A549 (cell line): ENCODE data around the gene VSTM2B. TPM values are rescaled to one million over a fixed set of nuclear protein-coding genes. Genes with fewer than 3 reads are reported as not detected.

Experiments used
- ATAC-seq, 2 experiments: fragments of 200-7000 bp in 1 of 2; fragments of >200 bp in 1 of 2; cut with Nextera tagmentation in 1 of 2; cut with Tn5 transposase in 1 of 2; 3 replicates each; pipeline versions ENCODE4 v1.8.0 to v1.9.1; 2018 to 2020; ENCODE audit warnings: mild to moderate bottlenecking in 1 of 2, moderate library complexity in 1 of 2
- CTCF ChIA-PET: fragments of 300-600 bp; sonication (Branson Sonifier 250); formaldehyde crosslinking; extraction: SDS; loops from one replicate; lab custom pipeline; 2021; ENCODE audit warnings: antibody characterized with exemption, inconsistent platforms; lab: Yijun Ruan, JAX
- POLR2A ChIA-PET: fragments of 350-600 bp; formaldehyde crosslinking; extraction: SDS; loops from one replicate; lab custom pipeline; 2021; ENCODE audit warnings: antibody characterized with exemption, inconsistent platforms; lab: Yijun Ruan, JAX
- DNase-seq, 2 experiments: peaks; one replicate each; pipeline versions ENCODE4 v3.0.0 to v3.0.0-alpha.2; 2011 to 2016; ENCODE audit warnings: low read depth in 1 of 2, low spot score in 1 of 2
- FAIRE-seq: peaks from 2 replicates; lab custom pipeline; 2011; peaks lifted over from hg19 to GRCh38; lab: Jason Lieb, UNC
- H3K27ac ChIP-seq, 2 experiments: fragments of >200 bp; sonication (Bioruptor Twin); formaldehyde crosslinking; 3 replicates each; pipeline ENCODE4 v1.5.1; 2016 to 2017
- H3K4me1 ChIP-seq: fragments of >200 bp; sonication (Bioruptor Twin); formaldehyde crosslinking; 3 replicates; pipeline ENCODE4 v1.6.1; 2016
- H3K4me2 ChIP-seq: fragments of >200 bp; sonication (Bioruptor Twin); formaldehyde crosslinking; 3 replicates; pipeline ENCODE4 v1.6.1; 2016
- H3K4me3 ChIP-seq: fragments of >200 bp; sonication (Bioruptor Twin); formaldehyde crosslinking; 3 replicates; pipeline ENCODE4 v1.5.1; 2016
- H3K9me3 ChIP-seq: fragments of >200 bp; sonication (Bioruptor Twin); formaldehyde crosslinking; 3 replicates; pipeline ENCODE4 v1.6.1; 2016
- CBX2 ChIP-seq: fragments of 200-600 bp; sonication (generic); IDR thresholded peaks from 2 replicates; pipeline ENCODE4 v1.6.1; 2016; ENCODE audit warnings: low read depth, mild to moderate bottlenecking, borderline replicate concordance
- CBX8 ChIP-seq: fragments of 200-600 bp; sonication (generic); IDR thresholded peaks from 2 replicates; pipeline ENCODE4 v1.6.1; 2016
- CHD2 ChIP-seq: fragments of 150-350 bp; IDR thresholded peaks from 2 replicates; pipeline ENCODE4 v1.6.1; 2014; ENCODE audit warnings: low read length; ENCODE audit not compliant: partially characterized antibody
- CHD4 ChIP-seq: fragments of 200-600 bp; sonication (generic); IDR thresholded peaks from 2 replicates; pipeline ENCODE4 v1.6.1; 2016; ENCODE audit warnings: antibody characterized with exemption, mild to moderate bottlenecking, borderline replicate concordance
- EHMT2 ChIP-seq: fragments of 200-600 bp; sonication (generic); IDR thresholded peaks from 2 replicates; pipeline ENCODE4 v1.6.1; 2016; ENCODE audit warnings: antibody characterized with exemption, low read depth, mild to moderate bottlenecking, moderate library complexity
- ESRRA ChIP-seq: fragments of 150-350 bp; IDR thresholded peaks from 2 replicates; pipeline ENCODE4 v1.6.1; 2014; ENCODE audit warnings: mild to moderate bottlenecking, low read length, borderline replicate concordance
- FOSB ChIP-seq: fragments of 250-450 bp; sonication (Bioruptor Pico); IDR thresholded peaks from 2 replicates; pipeline ENCODE4 v1.5.0; 2020; ENCODE audit warnings: mild to moderate bottlenecking, moderate library complexity
- FOXS1 ChIP-seq: fragments of 250-450 bp; sonication (Bioruptor Pico); IDR thresholded peaks from 2 replicates; pipeline ENCODE4 v1.5.0; 2020; ENCODE audit warnings: mild to moderate bottlenecking, moderate library complexity
- HDAC2 ChIP-seq: fragments of 200-600 bp; sonication (generic); IDR thresholded peaks from 2 replicates; pipeline ENCODE4 v1.6.1; 2016
- HEYL ChIP-seq: fragments of 250-450 bp; sonication (Bioruptor Pico); IDR thresholded peaks from 2 replicates; pipeline ENCODE4 v1.8.0; 2021; ENCODE audit warnings: mild to moderate bottlenecking, moderate library complexity
- HOXB5 ChIP-seq: fragments of 250-450 bp; sonication (Bioruptor Pico); IDR thresholded peaks from 2 replicates; pipeline ENCODE4 v1.5.0; 2020; ENCODE audit warnings: mild to moderate bottlenecking, moderate library complexity
- KDM5A ChIP-seq: fragments of 200-600 bp; sonication (generic); IDR thresholded peaks from 2 replicates; pipeline ENCODE4 v1.6.1; 2016; ENCODE audit warnings: antibody characterized with exemption, mild to moderate bottlenecking
- MAZ ChIP-seq: fragments of 150-350 bp; IDR thresholded peaks from 2 replicates; pipeline ENCODE4 v1.6.1; 2014; ENCODE audit warnings: antibody characterized with exemption, low read depth, low read length, borderline replicate concordance
- NFE2L2 ChIP-seq: fragments of 150-350 bp; conservative IDR thresholded peaks from 2 replicates; pipeline ENCODE4 v1.6.1; 2014; ENCODE audit warnings: low read length
- NR3C1 ChIP-seq: fragments of >200 bp; sonication (Bioruptor Twin); formaldehyde crosslinking; IDR thresholded peaks from 3 replicates; pipeline ENCODE4 v1.6.1; 2017
- RAD21 ChIP-seq, 2 experiments: fragments of >200 bp in 1 of 2; sonication (Bioruptor Twin) in 1 of 2; formaldehyde crosslinking in 1 of 2; IDR thresholded peaks in 1 of 2; conservative IDR thresholded peaks in 1 of 2; 2 replicates in 1 of 2; 3 replicates in 1 of 2; pipeline ENCODE4 v1.6.1; 2012 to 2018; ENCODE audit warnings: inconsistent platforms in 1 of 2
- RFX5 ChIP-seq: fragments of 450-650 bp; IDR thresholded peaks from 2 replicates; pipeline ENCODE4 v1.7.1; 2014; ENCODE audit warnings: antibody characterized with exemption, mild to moderate bottlenecking, moderate library complexity
- RNF2 ChIP-seq: fragments of 200-600 bp; sonication (generic); IDR thresholded peaks from 2 replicates; pipeline ENCODE4 v1.6.1; 2016; ENCODE audit warnings: low read depth, mild to moderate bottlenecking, antibody characterized with exemption, moderate library complexity, borderline replicate concordance
- SMC3 ChIP-seq: fragments of >200 bp; sonication (Bioruptor Twin); formaldehyde crosslinking; IDR thresholded peaks from 3 replicates; pipeline ENCODE4 v1.6.1; 2018; ENCODE audit warnings: inconsistent platforms
- SREBF2 ChIP-seq: fragments of 450-650 bp; IDR thresholded peaks from 2 replicates; pipeline ENCODE4 v1.6.1; 2014; ENCODE audit warnings: mild to moderate bottlenecking, moderate library complexity
- ZFP36 ChIP-seq: fragments of 450-650 bp; IDR thresholded peaks from 2 replicates; pipeline ENCODE4 v1.6.1; 2014; ENCODE audit warnings: borderline replicate concordance; ENCODE audit not compliant: partially characterized antibody
- ZNF302 ChIP-seq: fragments of 250-450 bp; sonication (Bioruptor Pico); IDR thresholded peaks from 2 replicates; pipeline ENCODE4 v1.9.0; 2021; ENCODE audit warnings: inconsistent platforms, mild to moderate bottlenecking, moderate library complexity
- WGBS: methylation state at CpG from one replicate; pipeline ENCODE4 v1.1.6; 2017; ENCODE audit errors: missing lambda C conversion rate; 5-methylcytosine and 5-hydroxymethylcytosine counted together
- polyA plus RNA-seq, 4 experiments: library from polyadenylated mRNA; depleted of rRNA in 3 of 4; stranded (reverse); fragments of >200 nt; fragmentation: RNase III in 1 of 4; extraction: RNeasy Plus Mini Kit Qiagen cat#74134 plus additional on column Dnase treatment in 1 of 4; gene quantifications; 2 replicates in 3 of 4; 3 replicates in 1 of 4; pipeline ENCODE4 v1.2.3, GENCODE V29; 2011 to 2017
- TF ChIP-seq, protein P1 (sequence below): fragments of >200 bp; sonication (Bioruptor Twin); formaldehyde crosslinking; IDR thresholded peaks from 3 replicates; pipeline ENCODE4 v1.6.1; 2016
- TF ChIP-seq, protein P2 (sequence below): fragments of 150-350 bp; IDR thresholded peaks from 2 replicates; pipeline ENCODE4 v1.6.1; 2014; ENCODE audit warnings: low read depth, mild to moderate bottlenecking, low read length
- TF ChIP-seq, protein P3 (sequence below): fragments of 450-650 bp; IDR thresholded peaks from 2 replicates; pipeline ENCODE4 v1.6.1; 2014; ENCODE audit warnings: antibody characterized with exemption

VSTM2B gene
- polyA plus RNA-seq, 2 of the 4 experiments (the other 2 are of a cell fraction) = not detected

- POLR2A ChIA-PET = interaction anchor here (1.3 kb wide), 1 partner anchor 75 kb away, joined by 4 read pairs; the partner anchor contains the start of gene POP4
- no peak overlapping the region for H3K4me3 ChIP-seq
- no peak for DNase-seq
- no peak overlapping the region for H3K4me2 ChIP-seq
- FAIRE-seq = no peak
- CTCF ChIA-PET = interaction anchor here (1.0 to 4.2 kb wide), 3 partner anchors 7 to 66 kb away, joined by 3 to 56 read pairs (median 7); no protein-coding TSS in a partner anchor
- no peak overlapping the region for H3K27ac ChIP-seq
- H3K9me3 ChIP-seq = no peaks in the 10 kb centered on the region
- TF ChIP-seq FOXS1 = no peak
- no peak for TF ChIP-seq NFE2L2
- TF ChIP-seq HOXB5 = no peak
- TF ChIP-seq, protein P1, sequence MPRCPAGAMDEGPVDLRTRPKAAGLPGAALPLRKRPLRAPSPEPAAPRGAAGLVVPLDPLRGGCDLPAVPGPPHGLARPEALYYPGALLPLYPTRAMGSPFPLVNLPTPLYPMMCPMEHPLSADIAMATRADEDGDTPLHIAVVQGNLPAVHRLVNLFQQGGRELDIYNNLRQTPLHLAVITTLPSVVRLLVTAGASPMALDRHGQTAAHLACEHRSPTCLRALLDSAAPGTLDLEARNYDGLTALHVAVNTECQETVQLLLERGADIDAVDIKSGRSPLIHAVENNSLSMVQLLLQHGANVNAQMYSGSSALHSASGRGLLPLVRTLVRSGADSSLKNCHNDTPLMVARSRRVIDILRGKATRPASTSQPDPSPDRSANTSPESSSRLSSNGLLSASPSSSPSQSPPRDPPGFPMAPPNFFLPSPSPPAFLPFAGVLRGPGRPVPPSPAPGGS = no peak
- TF ChIP-seq MAZ = no peak
- TF ChIP-seq HEYL (CRISPR knock-in tag) = no peak
- TF ChIP-seq CHD4 = no peak
- no peak for TF ChIP-seq KDM5A
- no peak for TF ChIP-seq RFX5
- TF ChIP-seq SREBF2 = no peak
- TF ChIP-seq, protein P2, sequence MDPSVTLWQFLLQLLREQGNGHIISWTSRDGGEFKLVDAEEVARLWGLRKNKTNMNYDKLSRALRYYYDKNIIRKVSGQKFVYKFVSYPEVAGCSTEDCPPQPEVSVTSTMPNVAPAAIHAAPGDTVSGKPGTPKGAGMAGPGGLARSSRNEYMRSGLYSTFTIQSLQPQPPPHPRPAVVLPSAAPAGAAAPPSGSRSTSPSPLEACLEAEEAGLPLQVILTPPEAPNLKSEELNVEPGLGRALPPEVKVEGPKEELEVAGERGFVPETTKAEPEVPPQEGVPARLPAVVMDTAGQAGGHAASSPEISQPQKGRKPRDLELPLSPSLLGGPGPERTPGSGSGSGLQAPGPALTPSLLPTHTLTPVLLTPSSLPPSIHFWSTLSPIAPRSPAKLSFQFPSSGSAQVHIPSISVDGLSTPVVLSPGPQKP = no peak
- no peak for TF ChIP-seq EHMT2
- TF ChIP-seq SMC3 = no peak
- TF ChIP-seq HDAC2 = no peak
- TF ChIP-seq FOSB = no peak
- TF ChIP-seq RNF2 = no peak
- ATAC-seq = no peak
- peaks cover 12% of the 10 kb centered on the region for H3K4me1 ChIP-seq
- WGBS = 46% methylated on average over 7 of the region's 7 CpGs
These were observed 5.7 kb downstream of the VSTM2B start for GRCh38 chr19:29531458-29532025.

GRCh38 chr19:29532097-29532496 lies 6.3 kb downstream of the VSTM2B start:
- H3K4me2 ChIP-seq = no peak overlapping the region
- 26% methylated on average over 8 of the region's 8 CpGs for WGBS
- ChIA-PET POLR2A (no interaction called here), CTCF (interaction anchor here (1.0 kb wide), 1 partner anchor 9 kb away, joined by 3 read pairs; no protein-coding TSS in a partner anchor)
- TF ChIP-seq, protein P3, sequence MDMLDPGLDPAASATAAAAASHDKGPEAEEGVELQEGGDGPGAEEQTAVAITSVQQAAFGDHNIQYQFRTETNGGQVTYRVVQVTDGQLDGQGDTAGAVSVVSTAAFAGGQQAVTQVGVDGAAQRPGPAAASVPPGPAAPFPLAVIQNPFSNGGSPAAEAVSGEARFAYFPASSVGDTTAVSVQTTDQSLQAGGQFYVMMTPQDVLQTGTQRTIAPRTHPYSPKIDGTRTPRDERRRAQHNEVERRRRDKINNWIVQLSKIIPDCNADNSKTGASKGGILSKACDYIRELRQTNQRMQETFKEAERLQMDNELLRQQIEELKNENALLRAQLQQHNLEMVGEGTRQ = 0 out of 2 replicates have a peak, but pooled peaks have one; percentile 20
- TF ChIP-seq CBX8 (no peak), ESRRA (no peak), ZNF302 (CRISPR knock-in tag) (no peak), CBX2 (no peak)
- DNase-seq (peak in 1 of 2 experiments; percentile 31), ATAC-seq (no peak), FAIRE-seq (no peak)
- H3K27ac ChIP-seq = no peak overlapping the region
- H3K9me3 ChIP-seq = no peaks in the 10 kb centered on the region
- H3K4me3 ChIP-seq = no peak overlapping the region
- peaks cover 9% of the 10 kb centered on the region for H3K4me1 ChIP-seq

DNA sequence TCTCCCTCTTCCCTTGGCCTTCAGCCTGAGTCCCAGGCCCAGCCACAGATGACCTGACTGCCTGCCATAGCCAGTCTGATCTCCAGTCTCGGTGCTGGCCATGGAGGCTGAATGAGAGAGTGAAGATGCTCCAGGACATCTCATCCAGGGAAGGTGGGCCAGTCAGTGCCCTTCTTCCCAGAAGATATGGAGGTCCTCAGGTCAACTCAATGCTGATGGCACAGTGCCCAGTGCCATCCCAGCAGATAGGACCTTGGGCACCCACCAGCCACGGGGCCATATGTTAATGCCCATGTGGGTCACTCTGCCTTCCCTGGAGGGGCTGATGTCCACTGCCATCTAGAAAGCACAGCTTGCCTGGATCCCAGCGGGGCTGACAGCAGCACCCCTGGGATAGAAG lies 7.2 kb downstream of the VSTM2B start:
- H3K27ac ChIP-seq = no peak overlapping the region
- TF ChIP-seq NR3C1 = no peak
- TF ChIP-seq ZFP36 = no peak
- TF ChIP-seq CHD2 = no peak
- TF ChIP-seq EHMT2 = no peak
- TF ChIP-seq RAD21 (conservative IDR thresholded peaks at IDR 0.05 in 1 of 2, IDR thresholded peaks at IDR 0.05 in 1 of 2) = no peak
- no peak for TF ChIP-seq HEYL (CRISPR knock-in tag)
- DNase-seq (no peak), ATAC-seq (no peak), FAIRE-seq (no peak)
- peaks cover 8% of the 10 kb centered on the region for H3K4me1 ChIP-seq
- H3K4me2 ChIP-seq = no peak overlapping the region
- ChIA-PET CTCF (interaction anchor here (0.8 to 1.7 kb wide), 4 partner anchors 11 to 1207 kb away, joined by 3 to 8 read pairs (median 3); no protein-coding TSS in a partner anchor), POLR2A (no interaction called here)
- no peaks in the 10 kb centered on the region for H3K9me3 ChIP-seq
- whole genome bisulfite sequencing = 10% methylated on average over 3 of the region's 3 CpGs
- H3K4me3 ChIP-seq = no peak overlapping the region
